T-helper 9 cell (primary cell): ENCODE data around the gene CDC14C.
"Not testable (repeated sequence)": the region's sequence is repeated elsewhere in the genome, so short reads cannot be mapped to it uniquely, and the experiment has no call there.

Experiments
- DNase-seq: peaks from one replicate; pipeline ENCODE4 v3.0.0-alpha.2; 2020
- total RNA-seq, 2 donors: gene quantifications; one replicate each; lab custom pipeline; 2026; lab: John Stamatoyannopoulos, UW

The CDC14C gene
- total RNA-seq: 0 to 0.07 reads per million in 2 donors

DNA sequence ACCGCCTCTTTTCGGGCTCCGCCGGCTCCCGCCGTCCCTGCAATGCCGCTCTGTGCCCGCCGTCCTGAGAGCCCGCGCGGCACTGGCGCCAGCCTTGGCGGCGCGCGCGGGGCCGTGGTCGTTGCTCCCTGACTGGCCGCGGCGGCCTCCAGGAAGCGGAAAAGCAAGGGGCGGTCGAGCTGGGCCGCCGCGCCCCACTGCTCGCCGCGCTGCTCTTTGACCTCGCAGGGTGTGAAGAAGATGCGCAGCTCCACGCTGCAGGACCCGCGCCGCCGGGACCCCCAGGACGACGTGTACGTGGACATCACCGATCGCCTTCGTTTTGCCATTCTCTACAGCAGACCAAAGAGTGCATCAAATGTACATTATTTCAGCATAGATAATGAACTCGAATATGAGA is at the start of gene CDC14C:
Gene CDC14C, plus strand, starts transcription at position 115 of the 400 bp plus-strand sequence. Its CDS starts 126 bp downstream, at position 241.
- DNase-seq: no peak

GRCh38 chr7:48875045-48875916 is 49.1 kb upstream of the CDC14C start:
- no peak for DNase-seq

GRCh38 chr7:48876087-48876486 is 48.3 kb upstream of the CDC14C start:
- no peak for DNase-seq

GRCh38 chr7:48880851-48881250 is 43.5 kb upstream of the CDC14C start:
- no peak for DNase-seq

- no peak for DNase-seq
Observed at GRCh38 chr7:48887500-48887899, 36.8 kb upstream of the CDC14C start.

DNA sequence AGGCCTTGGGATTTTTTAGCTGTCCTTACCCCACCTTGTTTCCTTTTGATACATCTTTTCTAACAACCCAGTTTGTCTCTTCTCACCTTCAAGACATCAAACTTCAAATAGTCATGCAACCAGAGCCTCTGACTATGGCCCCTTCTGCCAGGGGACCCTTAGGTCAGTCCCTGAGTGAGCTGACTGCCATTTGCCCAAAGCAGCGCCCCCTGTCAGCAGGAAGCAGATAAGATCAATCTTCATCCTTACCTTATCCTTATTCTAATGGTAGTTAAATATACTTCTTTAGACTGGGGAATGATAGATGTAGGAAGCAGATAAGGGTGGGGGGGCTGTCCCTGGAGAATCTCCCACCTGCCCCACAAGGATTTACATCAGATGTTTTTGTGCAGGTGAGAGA is 29.8 kb upstream of the CDC14C start:
- DNase-seq: no peak

DNA sequence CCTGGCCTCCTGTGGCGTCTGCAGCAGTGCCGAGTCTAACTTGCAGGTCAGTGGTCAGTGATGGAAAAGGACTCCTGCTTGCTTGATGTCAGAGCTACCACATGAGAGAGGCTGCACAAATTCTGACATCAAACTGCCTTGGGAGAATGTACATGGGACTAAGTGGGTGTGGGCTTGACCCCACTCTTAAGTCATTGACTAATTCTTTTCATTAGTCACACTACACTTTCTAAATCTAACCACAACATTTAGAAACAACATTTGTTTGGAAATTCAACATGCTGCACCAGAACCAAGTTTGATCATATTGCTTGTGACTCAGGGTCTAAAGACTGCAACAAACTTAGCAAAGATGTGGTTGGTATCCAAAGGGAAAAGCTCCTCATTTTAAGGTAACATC is 24.4 kb upstream of the CDC14C start:
- DNase-seq: no peak

DNA sequence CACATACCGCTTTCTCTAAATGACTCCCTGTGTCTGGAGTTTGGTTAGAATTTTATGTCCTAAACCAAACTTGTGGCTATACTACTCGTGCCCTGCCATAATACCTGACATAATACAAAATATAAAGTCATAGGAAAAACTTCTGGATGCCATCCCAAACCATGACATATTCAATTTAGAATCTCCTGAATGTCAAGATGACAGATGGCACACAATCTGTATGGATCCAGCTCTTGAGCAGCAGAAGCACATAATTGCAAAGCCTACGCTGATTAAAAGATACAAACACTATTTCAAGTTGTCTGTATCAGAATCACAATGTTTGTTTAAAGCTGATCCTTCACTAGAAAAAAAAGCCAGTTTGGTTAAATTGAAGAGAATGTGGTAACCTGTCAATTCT is 22.4 kb upstream of the CDC14C start:
- no peak for DNase-seq

DNA sequence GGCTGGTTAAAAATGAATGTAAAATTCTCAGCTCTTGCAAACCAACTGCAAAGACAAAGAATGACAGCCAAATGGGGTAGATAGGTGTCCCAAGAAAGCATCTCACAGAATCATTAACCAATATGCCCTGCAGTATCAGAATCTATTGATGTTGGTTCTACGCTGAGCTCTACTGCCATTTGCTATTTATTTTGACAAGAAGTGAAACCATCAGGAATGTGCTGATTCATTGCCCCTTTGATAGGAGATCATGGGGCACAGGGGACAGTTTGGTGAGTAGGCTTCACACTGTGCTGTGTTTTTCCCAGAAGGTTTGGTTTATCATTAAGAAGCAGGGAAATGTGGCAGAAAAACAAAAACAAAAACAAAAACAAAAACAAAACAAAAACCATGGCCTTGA is 19.4 kb upstream of the CDC14C start:
- no peak for DNase-seq

GRCh38 chr7:48905686-48906085 is 18.7 kb upstream of the CDC14C start:
- DNase-seq: not testable (repeated sequence)

GRCh38 chr7:48909887-48910286 is 14.5 kb upstream of the CDC14C start:
- not testable (repeated sequence) for DNase-seq

GRCh38 chr7:48931481-48931880 is 7.1 kb downstream of the CDC14C start:
- DNase-seq: no peak

- no peak for DNase-seq
Observed at GRCh38 chr7:48932126-48932910, 8.0 kb downstream of the CDC14C start.

GRCh38 chr7:48933549-48934085 is 9.3 kb downstream of the CDC14C start:
- no peak for DNase-seq

GRCh38 chr7:48938539-48939295 is 14.4 kb downstream of the CDC14C start:
- DNase-seq: no peak

DNA sequence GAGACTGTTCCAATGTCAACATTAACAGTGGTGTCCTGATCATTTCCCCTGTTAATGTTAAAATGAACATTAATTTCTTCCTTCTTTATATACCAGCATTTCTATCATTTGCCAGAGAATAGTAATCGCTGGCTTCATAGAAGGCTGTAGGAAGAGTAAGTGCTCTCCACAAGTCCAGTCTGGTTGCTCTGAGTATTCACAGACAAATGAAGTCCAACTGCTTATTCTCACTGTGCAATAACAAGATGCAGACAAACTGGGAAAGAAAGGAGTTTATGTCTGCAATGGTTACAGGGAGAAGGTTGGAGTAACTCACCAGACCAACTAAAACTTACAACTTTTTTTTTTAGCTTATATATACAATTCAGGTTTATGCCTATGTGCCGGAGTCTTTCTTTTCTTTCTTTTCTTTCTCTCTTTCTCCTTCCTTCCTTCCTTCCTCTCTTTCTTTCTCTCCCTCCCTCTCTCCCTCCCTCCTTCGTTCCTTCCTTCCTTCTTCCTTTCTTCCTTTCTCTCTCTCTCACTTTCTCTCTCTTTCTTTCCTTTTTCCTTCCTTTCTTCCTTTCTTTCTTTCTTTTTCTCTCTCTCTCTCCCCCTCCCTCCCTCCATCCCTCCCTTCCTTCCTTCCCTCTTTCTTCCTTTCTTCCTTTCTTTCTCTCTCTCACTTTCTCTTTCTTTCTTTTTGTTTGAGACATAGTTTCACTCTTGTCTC is 19.1 kb downstream of the CDC14C start:
- DNase-seq: no peak

DNA sequence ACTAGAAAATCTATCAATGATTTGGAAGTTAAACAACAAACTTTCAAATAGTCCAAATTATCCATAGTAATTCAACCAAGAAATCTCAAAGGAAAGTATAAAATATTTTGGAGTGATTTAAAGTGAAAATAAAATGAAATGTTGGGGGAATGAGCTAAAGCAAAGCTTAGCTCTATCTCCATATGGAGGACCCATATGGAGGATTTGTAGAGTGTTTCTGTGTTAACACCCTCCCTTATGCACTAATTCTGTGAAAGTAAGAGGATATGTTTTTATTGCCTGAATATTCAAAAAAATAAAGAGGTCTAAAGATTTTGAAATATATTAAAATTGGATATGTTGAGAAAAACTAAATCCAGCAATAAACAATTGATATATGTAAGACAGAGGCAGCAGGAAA is 31.6 kb downstream of the CDC14C start:
- no peak for DNase-seq

DNA sequence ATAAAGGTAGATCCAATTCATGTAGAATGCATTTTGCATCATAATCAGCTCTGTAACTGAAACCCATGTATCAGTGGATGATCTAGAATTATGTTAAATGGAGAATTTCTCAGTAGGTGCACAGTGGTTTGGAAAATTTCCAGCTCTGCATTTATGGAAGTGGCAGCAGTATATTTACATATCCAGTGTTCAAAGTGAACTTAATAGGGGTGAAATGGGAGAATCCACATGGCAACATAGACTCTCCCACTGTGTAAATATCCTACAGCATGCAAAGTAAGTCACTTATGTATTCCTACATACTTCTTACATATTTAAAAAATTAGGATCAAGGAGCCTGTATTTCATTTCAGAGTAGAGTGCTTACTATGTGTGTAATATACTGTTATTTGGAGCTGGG is 35.3 kb downstream of the CDC14C start:
- no peak for DNase-seq

DNA sequence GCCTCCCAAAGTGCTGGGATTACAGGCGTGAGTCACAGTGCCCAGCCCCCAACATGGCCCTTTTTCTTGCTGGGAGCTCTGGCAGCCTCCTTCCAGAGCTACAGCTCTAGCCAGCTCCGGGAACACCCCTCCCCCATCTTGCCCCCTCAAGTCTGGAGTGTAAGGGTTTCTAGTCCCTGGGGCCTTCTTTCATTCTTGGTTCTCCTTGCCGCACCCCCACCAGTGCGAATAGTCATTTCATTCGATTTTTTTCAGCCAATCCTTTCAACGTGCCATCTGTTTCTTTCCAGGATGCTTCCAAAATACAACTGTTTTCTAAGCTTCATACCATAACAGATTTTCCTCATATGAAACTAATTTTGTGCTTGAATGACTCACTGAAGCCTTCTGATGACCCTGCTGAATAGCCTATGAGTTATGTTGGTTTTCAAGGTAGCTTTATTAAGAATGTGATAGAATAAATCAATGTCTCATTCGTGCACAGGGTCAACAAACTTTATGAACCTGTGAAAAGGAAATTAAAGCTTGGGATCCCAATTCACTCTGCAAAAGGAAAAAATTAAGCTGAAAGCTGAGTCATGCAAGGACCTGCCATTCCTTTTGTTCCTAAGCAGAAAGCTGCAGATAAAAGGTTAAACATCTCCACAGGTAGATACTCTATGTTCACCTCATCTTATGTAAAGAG is 38.6 kb downstream of the CDC14C start:
- DNase-seq: no peak

DNA sequence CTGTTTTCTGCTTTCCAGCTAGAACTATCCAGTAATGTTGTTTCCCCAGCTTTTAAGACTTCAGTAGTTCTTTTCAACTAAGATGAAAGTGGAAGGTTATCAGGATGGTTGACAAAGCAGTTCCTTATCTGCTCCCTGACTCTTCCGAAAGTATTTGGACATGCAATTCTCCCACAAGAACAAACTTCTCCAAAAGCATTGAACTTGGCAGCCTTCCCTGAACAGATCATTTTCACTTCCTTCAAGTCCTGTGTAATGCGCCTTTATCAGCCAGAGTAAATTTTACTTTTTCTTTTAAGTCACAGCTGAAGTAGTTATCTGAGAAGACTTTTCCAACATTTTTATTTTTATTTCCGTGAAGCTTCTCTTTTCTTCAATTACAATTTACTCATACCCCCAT is 39.7 kb downstream of the CDC14C start:
- no peak for DNase-seq

DNA sequence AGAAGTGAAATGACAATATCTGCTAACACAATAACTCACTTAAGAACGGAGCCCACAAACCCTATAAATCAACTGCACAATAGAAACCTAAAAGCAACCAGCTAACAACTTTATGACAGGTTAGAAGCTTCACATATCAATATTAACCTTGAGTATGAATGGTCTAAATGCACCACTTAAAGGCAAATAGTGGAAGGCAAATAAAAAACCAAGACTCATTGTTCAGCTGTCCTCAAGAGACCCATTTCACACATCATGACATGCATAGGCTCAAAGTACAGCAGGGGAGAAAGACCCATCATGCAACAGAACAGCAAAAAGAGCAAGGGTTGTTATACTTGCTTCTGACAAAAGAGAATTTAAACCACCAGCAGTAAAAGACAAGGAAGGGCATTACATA is 46.8 kb downstream of the CDC14C start:
- no peak for DNase-seq

DNA sequence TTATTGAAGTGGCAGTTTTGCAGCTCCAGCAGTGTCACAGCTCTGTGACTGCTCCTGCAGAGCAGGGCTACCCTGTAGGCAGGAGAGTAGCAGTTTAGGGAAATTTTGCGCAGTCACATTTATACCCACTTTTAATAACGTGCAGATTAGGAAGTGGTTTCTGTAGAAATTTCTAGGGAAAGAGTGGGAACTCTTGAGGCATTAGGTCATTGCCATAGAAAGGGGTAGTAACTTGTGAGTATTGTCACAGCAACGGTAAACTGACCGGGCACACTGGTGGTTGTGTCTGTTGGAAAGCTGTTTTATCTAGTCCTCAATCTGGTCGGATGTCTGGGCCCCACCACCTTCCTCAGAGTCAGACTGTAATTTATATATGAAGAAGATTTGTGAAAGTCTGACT is 51.9 kb downstream of the CDC14C start:
- no peak for DNase-seq
